HG03060 (cell line): Measurements from ENCODE around the gene CCDC117.
"Not testable (repeated sequence)": the region's sequence is repeated elsewhere in the genome, so short reads cannot be mapped to it uniquely, and the experiment has no call there.

Experiments used
- ATAC-seq: cut with Tn5 transposase; IDR thresholded peaks from one replicate; pipeline ENCODE4 v1.9.1; 2021; ENCODE audit warnings: low read depth, moderate number of reproducible peaks; ENCODE audit not compliant: unreplicated experiment

CCDC117 gene

GRCh38 chr22:28772633-28773460, at the start of gene CCDC117:
Gene CCDC117 (plus strand): TSS chr22:28772695. CDS start chr22:28772850, 155 bp downstream.
- peak; percentile 87 for ATAC-seq

- ATAC-seq, result no peak
Measured at GRCh38 chr22:28728002-28728401, 44.5 kb upstream of the CCDC117 start.

DNA sequence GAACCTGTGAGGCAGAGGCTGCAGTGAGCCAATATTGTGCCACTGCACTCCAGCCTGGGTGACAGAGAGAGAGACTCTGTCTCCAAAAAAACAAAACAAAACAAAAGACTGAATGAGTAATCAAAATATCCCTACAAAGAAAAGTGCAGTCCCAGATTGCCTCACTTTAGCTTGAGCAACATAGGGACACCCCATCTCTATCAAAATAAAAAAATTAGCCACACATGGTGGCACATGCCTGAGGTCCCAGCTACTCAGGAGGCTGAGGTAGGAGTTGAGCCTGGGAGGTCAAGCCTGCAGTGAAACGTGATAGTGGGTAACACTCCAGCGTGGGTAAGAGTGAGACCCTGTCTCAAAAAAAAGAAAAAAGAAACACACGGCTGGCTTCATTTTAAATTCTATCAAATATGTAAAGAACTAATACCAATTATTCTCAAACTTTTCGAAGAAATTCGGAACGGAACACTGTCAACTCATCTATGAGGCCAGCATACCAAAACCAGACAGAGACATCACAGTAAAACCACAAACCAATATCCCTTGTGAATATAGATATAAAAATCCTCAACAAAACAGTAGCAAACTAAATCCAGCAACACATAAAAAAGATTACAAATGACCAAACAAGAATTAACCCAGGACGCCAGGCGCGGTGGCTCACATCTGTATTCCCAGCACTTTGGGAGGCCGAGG, 43.7 kb upstream of the CCDC117 start:
- ATAC-seq, result no peak

- no peak for ATAC-seq
Measured at GRCh38 chr22:28730179-28730578, 42.3 kb upstream of the CCDC117 start.

GRCh38 chr22:28734393-28734792, 38.1 kb upstream of the CCDC117 start:
- no peak for ATAC-seq

DNA sequence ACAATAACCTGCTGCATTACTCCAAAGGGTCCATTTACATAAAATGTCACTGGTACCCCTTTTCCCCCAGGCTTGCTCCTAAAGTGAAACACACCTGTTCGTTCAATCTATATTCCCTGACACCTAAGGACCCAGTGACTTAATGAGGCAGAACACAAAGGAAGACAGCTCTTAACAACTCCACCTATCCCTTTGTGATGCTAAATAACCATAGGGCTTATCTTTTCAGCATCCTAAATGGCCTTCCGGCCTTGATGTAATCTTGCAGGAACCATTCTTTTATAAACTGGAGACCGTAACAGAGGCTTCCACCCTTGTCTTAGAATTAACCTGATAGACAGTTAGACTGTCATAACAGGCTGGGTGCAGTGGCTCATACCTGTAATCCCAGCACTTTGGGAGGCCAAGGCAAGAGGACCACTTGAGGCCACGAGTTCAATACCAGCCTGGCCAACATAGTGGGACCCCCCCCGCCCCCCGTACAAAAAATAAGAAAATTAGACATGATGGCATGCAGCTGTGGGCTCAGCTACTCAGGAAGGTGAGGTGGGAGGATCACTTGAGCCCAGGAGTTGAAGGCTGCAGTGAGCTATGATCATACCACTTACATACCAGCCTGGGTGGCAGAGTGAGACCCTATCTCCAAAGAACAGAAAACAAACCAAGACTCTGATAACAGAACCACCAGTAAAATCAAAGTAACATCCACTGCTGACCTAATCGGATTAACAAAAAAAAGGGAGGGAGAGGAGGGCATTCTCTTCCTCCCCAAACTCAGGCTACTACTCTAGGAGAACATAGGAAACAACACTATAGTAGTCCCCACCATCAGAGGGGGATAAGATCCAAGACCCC, 36.0 kb upstream of the CCDC117 start:
- no peak for ATAC-seq

DNA sequence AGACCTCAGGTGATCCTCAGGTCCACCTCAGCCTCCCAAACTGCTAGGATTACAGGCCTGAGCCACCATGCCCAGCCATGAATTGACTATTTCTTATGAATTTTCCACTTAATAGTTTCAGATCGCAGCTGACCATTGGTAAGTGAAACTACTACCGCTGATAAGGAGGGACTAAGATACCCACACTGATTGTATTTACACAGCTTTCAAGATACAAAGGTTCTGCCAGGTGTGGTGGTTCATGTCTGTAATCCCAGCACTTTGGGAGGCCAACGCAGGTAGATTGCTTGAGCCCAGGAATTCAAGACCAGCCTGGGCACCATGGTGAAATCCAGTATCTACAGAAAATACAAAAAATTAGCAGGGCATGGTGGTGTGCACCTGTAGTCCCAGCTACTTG, 34.8 kb upstream of the CCDC117 start:
- ATAC-seq, result no peak

DNA sequence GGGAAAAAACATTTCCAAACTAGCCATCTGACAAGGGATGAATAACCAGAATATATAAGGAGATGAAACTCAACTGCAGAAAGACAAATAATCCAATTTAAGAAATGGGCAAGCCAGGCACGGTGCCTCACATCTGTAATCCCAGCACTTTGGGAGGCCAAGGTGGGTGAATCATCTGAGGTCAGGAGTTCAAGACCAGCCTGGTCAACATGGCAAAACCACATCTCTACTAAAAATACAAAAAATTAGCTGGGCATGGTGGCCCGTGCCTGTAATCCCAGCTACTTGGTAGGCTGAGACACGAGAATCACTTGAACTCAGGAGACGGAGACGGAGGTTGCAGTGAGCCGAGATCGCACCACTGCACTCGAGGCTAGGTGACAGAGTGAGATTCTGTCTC, 33.6 kb upstream of the CCDC117 start:
- ATAC-seq, result not testable (repeated sequence)

DNA sequence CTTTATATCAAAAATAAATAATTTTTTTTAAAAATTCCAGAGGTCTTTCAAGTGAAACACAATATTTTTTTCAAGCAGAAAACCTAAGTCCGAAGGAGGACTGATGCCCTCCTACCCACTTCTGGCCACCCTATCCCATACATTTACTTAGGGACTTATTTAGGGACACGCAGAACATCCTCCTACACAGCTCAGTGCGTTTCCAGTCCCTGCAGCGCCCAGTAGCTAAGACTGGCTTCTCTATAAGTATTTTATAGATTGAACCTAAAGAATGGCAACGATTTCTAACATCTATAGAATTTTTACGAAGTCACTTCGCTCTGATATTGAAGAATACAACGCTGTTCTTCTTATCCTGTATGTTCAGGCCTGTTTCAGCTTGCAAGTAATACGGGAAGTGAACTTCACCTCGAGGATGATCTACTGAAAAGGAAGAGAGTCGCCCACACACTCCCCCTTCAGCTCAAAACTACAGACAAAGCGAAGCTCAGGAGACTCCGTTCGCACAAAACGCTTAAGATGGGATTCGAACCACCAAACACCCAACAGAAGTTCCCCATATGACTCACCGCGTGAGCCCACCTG, 31.2 kb upstream of the CCDC117 start:
- no peak for ATAC-seq

GRCh38 chr22:28741785-28742561, 30.5 kb upstream of the CCDC117 start, which contains the start of the genes CHEK2 and HSCB:
Gene CHEK2 (minus strand): TSS chr22:28741820. CDS start chr22:28734721, 7,099 bp downstream.
Gene HSCB (plus strand): TSS chr22:28742039. CDS start chr22:28742096, 57 bp downstream.
- ATAC-seq, result peak; percentile 91

- ATAC-seq, result no peak
Measured at GRCh38 chr22:28742562-28742962, 29.9 kb upstream of the CCDC117 start.

DNA sequence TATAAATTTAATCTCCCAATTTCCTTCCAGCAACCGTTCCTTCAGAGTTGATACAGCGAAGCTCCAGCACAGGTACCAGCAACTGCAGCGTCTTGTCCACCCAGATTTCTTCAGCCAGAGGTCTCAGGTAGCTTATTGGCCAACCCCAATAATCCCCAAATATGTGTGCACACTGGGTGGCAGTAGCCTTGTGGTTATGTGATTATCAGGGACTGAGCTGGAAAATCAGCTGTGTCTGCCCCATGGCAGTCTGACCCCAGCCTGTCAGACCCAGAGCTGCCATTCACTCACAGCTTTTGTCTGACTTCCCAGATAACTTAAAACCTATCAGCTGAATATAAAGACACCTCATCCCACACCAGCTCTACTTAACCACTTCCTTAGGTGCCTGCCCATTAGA, 28.6 kb upstream of the CCDC117 start:
- ATAC-seq, result no peak

- ATAC-seq, result no peak
Measured at GRCh38 chr22:28750471-28750881, 22.0 kb upstream of the CCDC117 start.

GRCh38 chr22:28754512-28754911, 18.0 kb upstream of the CCDC117 start:
- ATAC-seq, result not testable (repeated sequence)

DNA sequence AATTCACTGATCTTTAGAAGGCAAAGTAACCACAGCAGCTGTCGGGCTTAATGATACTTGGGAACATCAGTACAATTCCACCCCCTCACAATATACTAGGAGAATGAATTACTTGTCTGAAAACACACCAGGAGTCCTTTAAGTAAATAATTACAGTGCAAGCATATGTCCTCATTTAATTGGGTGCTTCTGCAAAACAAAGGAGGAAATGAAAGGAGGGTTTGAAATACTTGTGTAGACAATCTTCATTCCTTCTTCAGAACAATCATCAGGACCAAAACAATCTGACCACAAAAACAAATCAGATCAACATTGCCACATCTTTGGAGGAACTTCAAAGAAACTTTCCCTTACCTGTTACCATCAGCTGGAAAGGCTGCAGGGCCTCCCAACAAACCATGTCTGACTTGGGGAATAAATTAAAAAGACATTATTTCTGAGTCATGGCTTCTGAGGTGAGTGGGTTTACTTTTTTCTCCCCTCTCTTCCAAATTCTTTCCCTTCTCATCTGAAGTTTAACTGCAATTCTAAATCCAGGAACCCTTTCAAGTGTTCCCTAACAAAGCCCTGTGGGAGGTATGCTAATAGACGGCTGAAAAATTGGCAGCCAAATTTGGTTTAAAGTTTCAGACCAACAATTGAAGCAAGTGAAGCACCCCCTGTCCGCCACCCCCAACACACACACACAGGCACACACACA, 12.5 kb upstream of the CCDC117 start:
- ATAC-seq, result no peak

DNA sequence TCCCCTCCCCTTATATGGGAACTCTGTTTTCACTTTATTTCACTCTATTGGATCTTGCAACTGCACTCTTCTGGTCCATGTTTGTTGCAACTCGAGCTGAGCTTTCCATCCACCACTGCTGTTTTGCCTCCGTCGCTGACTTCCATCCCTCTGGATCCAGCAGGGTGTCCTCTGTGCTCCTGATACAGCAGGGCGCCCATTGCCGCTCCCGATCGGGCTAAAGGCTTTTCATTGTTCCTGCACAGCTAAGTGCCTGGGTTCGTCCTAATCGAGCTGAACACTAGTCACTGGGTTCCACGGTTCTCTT, 11.1 kb upstream of the CCDC117 start:
- ATAC-seq, result no peak

- ATAC-seq, result not testable (repeated sequence)
Measured at GRCh38 chr22:28762000-28762399, 10.5 kb upstream of the CCDC117 start.

DNA sequence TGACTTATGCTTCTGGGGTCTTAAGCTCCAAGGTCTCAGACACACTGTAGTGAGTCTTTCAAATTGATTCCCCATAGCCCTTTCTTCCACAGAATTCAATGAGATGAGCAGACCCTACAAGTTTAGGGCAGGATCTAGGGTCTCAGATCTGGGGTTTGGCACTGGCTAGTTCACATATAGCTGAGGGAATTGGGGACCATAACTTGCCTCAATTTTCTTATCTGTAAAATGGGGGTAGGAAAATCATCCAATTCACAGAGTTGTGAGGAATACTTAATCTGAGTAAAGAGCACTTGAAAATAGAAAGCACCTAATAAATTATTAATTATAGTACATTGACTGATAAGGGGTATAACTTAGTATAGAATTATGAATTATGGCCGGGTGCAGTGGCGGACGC, 5.9 kb upstream of the CCDC117 start:
- ATAC-seq, result no peak

GRCh38 chr22:28768701-28769393, 3.6 kb upstream of the CCDC117 start:
- no peak for ATAC-seq
